ENCODE measurements around the gene GLRA3. TPM values are rescaled to one million over a fixed set of nuclear protein-coding genes. Genes with fewer than 3 reads are reported as not detected.

The GLRA3 gene
- polyA plus RNA-seq, 1 experiment = not detected

DNA sequence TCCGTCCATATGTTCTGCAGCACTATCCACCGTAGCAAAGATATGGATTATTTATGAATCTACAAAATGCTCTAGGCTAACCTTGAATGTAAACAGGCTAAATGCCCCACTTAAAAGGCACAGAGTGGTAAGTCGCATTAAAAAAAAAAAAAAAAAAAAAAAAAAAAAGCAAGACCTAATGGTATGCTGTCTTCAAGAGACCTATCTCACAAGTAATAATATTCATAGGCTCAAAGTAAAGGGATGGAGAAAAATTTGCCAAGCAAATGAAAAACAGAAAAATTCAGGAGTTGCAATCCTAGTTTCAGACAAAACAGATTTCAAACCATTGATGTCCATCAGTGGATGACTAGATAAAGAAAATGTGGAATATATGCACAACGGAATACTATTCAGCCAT lies 139.4 kb downstream of the GLRA3 start:
- Histone ChIP-seq H3K4me3 (ENCODE audit: low read depth, low read length) (no peak overlapping the region), H3K36me3 (ENCODE audit: control insufficient read depth, insufficient read depth, low read length) (no peaks in the 10 kb centered on the region), H3K27me3 (ENCODE audit: control insufficient read depth, insufficient read depth, low read length) (no peaks in the 10 kb centered on the region)
- ChIA-PET CTCF (no interaction called here), POLR2A (no interaction called here)
- TF ChIP-seq, protein P1, sequence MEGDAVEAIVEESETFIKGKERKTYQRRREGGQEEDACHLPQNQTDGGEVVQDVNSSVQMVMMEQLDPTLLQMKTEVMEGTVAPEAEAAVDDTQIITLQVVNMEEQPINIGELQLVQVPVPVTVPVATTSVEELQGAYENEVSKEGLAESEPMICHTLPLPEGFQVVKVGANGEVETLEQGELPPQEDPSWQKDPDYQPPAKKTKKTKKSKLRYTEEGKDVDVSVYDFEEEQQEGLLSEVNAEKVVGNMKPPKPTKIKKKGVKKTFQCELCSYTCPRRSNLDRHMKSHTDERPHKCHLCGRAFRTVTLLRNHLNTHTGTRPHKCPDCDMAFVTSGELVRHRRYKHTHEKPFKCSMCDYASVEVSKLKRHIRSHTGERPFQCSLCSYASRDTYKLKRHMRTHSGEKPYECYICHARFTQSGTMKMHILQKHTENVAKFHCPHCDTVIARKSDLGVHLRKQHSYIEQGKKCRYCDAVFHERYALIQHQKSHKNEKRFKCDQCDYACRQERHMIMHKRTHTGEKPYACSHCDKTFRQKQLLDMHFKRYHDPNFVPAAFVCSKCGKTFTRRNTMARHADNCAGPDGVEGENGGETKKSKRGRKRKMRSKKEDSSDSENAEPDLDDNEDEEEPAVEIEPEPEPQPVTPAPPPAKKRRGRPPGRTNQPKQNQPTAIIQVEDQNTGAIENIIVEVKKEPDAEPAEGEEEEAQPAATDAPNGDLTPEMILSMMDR (IDR thresholded peaks at IDR 0.05; ENCODE audit: insufficient read depth, low read depth, low read length) = no peak
- DNase-seq (ENCODE audit: low read depth) = no peak

GRCh38 chr4:174686826-174687225 lies 142.2 kb downstream of the GLRA3 start:
- no peak for DNase-seq (ENCODE audit: low read depth)
- Histone ChIP-seq H3K27me3 (ENCODE audit: control insufficient read depth, insufficient read depth, low read length) (no peaks in the 10 kb centered on the region), H3K36me3 (ENCODE audit: control insufficient read depth, insufficient read depth, low read length) (no peaks in the 10 kb centered on the region), H3K4me3 (ENCODE audit: low read depth, low read length) (no peak overlapping the region)
- TF ChIP-seq, protein P1 (IDR thresholded peaks at IDR 0.05; ENCODE audit: insufficient read depth, low read depth, low read length) = no peak
- ChIA-PET CTCF (no interaction called here), POLR2A (no interaction called here)

GRCh38 chr4:174681723-174682300 lies 147.2 kb downstream of the GLRA3 start:
- no peak overlapping the region for H3K4me3 ChIP-seq (ENCODE audit: low read depth, low read length)
- H3K36me3 ChIP-seq (ENCODE audit: control insufficient read depth, insufficient read depth, low read length) = no peaks in the 10 kb centered on the region
- H3K27me3 ChIP-seq (ENCODE audit: control insufficient read depth, insufficient read depth, low read length) = no peaks in the 10 kb centered on the region
- DNase-seq (ENCODE audit: low read depth) = no peak
- CTCF ChIA-PET = no interaction called here
- TF ChIP-seq, protein P1 (IDR thresholded peaks at IDR 0.05; ENCODE audit: insufficient read depth, low read depth, low read length) = no peak
- POLR2A ChIA-PET = no interaction called here

DNA sequence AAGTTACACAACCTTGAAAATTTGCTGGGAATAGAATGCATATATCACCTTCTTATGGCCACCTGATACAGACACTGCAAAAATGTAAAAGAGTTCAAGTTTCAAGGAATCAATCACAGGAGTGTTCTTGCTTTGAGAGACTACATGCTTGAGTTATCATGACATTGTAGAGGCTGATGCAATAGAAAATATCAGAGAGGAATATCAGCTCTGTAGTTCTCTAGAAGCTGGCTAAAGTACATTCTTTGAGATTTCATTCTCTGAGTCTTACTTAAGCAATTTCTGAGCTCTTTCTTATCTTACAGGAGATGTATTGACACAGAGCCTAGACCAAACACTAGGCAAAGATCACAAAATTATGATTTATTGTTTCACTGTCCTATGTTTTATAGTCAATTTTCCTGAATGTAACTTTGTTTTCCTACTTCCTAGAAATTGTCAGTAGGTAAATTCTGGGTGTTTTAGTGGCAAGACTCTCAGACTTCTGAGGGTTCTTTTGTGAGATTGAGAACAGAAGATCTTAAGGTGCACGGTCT lies 154.7 kb downstream of the GLRA3 start:
- no peak for DNase-seq (ENCODE audit: low read depth)
- ChIA-PET POLR2A (no interaction called here), CTCF (interaction anchor here (0.6 kb wide), 1 partner anchor 11 kb away, joined by 3 read pairs; no protein-coding TSS in a partner anchor)
- Histone ChIP-seq H3K36me3 (ENCODE audit: control insufficient read depth, insufficient read depth, low read length) (no peaks in the 10 kb centered on the region), H3K27me3 (ENCODE audit: control insufficient read depth, insufficient read depth, low read length) (no peaks in the 10 kb centered on the region), H3K4me3 (ENCODE audit: low read depth, low read length) (no peak overlapping the region)
- TF ChIP-seq, protein P1 (IDR thresholded peaks at IDR 0.05; ENCODE audit: insufficient read depth, low read depth, low read length) = no peak

- no peak for DNase-seq (ENCODE audit: low read depth)
- POLR2A ChIA-PET = no interaction called here
- Histone ChIP-seq H3K36me3 (ENCODE audit: control insufficient read depth, insufficient read depth, low read length) (no peaks in the 10 kb centered on the region), H3K27me3 (ENCODE audit: control insufficient read depth, insufficient read depth, low read length) (no peaks in the 10 kb centered on the region), H3K4me3 (ENCODE audit: low read depth, low read length) (no peak overlapping the region)
- TF ChIP-seq, protein P1 (IDR thresholded peaks at IDR 0.05; ENCODE audit: insufficient read depth, low read depth, low read length) = no peak
- CTCF ChIA-PET = no interaction called here
These were observed 155.2 kb downstream of the GLRA3 start for GRCh38 chr4:174673865-174674264.
